AG09309 (cell line): Measurements from ENCODE around the gene HAGH.
A peak's percentile ranks its signal among the peaks of the same experiment; 100 is the strongest.
"Not testable (repeated sequence)": the region's sequence is repeated elsewhere in the genome, so short reads cannot be mapped to it uniquely, and the experiment has no call there.

Experiments used
- DNase-seq: peaks from one replicate; pipeline ENCODE4 v3.0.0-alpha.2; 2010; ENCODE audit warnings: low read depth
- H3K4me3 ChIP-seq: 2 replicates; pipeline ENCODE4 v1.5.1; 2011; ENCODE audit warnings: mild to moderate bottlenecking, low read depth, low read length, moderate library complexity; ENCODE audit not compliant: control insufficient read depth
- TF ChIP-seq, protein P1 (sequence below): IDR thresholded peaks from 2 replicates; pipeline ENCODE4 v1.5.1; 2011; ENCODE audit warnings: mild to moderate bottlenecking, low read depth, low read length, inconsistent platforms; ENCODE audit not compliant: insufficient read depth, control insufficient read depth; ENCODE audit errors: missing control alignments

HAGH gene

DNA sequence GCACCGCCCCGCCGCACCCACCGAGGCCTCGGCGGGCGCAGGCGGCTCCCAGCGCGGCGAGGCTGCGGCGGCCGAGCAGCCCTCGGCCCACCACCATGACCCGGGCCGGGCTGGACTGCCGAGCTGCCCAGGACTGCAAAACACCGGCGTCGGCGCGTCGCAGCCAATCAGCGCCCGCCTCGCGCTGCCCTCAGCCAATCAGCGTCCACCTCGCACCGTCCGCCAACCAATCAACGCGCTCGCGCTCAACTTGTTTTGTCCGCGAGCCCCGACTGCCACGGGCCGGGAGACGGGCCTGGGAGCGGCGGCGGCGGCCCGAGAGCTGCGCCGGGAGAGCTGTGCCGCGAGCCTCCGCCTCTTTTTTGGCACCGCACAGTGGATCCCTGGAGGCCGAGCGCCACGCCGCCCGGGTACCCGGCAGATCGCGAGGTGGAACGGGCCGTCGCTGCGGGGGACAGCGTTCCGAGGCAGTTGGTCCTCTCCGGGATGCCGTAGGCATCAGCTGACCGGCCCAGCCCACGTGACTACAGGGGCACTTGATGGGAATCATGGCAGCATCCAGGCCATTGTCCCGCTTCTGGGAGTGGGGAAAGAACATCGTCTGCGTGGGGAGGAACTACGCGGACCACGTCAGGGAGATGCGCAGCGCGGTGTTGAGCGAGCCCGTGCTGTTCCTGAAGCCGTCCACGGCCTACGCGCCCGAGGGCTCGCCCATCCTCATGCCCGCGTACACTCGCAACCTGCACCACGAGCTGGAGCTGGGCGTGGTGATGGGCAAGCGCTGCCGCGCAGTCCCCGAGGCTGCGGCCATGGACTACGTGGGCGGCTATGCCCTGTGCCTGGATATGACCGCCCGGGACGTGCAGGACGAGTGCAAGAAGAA is at the start of gene HAGH, which contains the start of gene FAHD1:
Gene HAGH, minus strand, starts transcription at position 135 of the 883 bp plus-strand sequence. Its CDS starts 38 bp downstream, at position 97.
Gene FAHD1, plus strand, starts transcription at position 516 of the 883 bp plus-strand sequence. Its CDS starts 33 bp downstream, at position 549.
- peak; percentile 86 for DNase-seq
- TF ChIP-seq, protein P1, sequence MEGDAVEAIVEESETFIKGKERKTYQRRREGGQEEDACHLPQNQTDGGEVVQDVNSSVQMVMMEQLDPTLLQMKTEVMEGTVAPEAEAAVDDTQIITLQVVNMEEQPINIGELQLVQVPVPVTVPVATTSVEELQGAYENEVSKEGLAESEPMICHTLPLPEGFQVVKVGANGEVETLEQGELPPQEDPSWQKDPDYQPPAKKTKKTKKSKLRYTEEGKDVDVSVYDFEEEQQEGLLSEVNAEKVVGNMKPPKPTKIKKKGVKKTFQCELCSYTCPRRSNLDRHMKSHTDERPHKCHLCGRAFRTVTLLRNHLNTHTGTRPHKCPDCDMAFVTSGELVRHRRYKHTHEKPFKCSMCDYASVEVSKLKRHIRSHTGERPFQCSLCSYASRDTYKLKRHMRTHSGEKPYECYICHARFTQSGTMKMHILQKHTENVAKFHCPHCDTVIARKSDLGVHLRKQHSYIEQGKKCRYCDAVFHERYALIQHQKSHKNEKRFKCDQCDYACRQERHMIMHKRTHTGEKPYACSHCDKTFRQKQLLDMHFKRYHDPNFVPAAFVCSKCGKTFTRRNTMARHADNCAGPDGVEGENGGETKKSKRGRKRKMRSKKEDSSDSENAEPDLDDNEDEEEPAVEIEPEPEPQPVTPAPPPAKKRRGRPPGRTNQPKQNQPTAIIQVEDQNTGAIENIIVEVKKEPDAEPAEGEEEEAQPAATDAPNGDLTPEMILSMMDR, result no peak
- H3K4me3 ChIP-seq, result peak within 1 kb of the TSS; percentile 78

DNA sequence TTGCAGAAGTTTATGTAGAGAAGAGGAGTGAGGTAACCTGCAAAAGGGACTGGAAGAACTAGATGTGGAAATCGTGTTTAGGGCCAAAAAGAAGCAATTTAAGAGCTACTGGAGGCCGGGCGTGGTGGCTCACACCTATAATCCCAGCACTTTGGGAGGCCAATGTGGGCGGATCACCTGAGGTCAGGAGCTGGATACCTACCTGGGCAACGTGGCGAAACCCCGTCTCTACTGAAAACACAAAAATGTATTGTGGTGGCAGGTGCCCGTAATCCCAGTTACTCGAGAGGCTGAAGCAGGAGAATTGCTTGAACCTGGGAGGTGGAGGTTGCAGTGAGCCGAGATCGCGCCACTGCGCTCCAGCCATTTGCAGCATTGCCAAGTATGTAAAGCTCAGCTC is 49.4 kb upstream of the HAGH start:
- DNase-seq, H3K4me3 ChIP-seq: not testable (repeated sequence)

DNA sequence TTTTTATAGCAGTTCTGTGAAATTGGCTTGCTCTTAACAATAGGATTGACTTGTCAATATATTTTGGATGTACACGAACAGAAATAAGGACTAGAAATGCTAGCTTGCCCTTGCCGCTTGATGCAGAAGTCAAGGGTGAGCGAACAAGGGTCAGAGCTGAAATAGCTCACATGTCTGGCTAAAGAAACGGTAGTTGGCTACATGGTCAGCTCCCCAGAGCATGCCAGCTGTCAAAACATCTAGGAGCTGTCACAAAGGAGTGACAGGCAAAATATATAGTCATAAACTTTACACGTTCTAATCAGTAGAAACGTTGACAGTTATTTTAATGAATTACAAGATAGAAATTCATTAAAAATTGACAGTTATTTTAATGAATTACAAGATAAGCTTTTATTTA is 48.2 kb upstream of the HAGH start:
- no peak for DNase-seq
- TF ChIP-seq, protein P1, result no peak
- no peak overlapping the region for H3K4me3 ChIP-seq

DNA sequence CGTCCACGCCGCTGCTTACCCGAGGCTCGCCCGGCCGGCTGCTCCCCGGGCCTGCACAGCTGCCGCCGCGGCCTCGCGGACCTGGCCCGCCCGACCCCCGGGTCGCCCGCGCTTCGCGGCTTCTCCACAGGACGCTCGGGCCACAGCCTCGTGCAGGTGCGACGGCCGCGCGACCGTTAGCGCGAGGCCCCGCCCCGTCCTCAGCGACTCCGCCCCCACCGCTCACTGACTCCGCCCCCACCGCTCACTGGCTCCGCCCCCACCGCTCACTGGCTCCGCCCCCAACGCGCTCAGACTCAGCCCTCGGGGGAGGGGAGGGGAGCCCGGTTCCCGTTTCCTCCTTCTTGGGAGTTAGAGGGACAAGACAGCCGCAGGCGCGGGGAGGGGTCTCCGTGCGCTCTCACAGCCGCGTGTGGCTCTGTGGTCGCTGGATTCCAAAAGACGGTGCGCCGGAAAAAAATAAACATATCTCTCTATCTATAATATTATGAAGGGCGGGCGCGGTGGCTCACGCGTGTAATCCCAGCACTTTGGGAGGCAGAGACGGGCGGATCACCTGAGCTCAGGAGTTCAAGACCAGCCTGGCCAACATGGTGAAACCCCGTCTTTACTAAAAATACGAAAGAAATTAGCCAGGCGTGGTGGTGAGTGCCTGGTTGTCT is 45.5 kb upstream of the HAGH start, which contains the start of gene MEIOB:
Gene MEIOB, minus strand, starts transcription at position 191 of the 662 bp plus-strand sequence. CDS start 3,989 bp downstream, outside the sequence.
- no peak for DNase-seq
- no peak within 1 kb of the TSS for H3K4me3 ChIP-seq
- TF ChIP-seq, protein P1, result no peak

DNA sequence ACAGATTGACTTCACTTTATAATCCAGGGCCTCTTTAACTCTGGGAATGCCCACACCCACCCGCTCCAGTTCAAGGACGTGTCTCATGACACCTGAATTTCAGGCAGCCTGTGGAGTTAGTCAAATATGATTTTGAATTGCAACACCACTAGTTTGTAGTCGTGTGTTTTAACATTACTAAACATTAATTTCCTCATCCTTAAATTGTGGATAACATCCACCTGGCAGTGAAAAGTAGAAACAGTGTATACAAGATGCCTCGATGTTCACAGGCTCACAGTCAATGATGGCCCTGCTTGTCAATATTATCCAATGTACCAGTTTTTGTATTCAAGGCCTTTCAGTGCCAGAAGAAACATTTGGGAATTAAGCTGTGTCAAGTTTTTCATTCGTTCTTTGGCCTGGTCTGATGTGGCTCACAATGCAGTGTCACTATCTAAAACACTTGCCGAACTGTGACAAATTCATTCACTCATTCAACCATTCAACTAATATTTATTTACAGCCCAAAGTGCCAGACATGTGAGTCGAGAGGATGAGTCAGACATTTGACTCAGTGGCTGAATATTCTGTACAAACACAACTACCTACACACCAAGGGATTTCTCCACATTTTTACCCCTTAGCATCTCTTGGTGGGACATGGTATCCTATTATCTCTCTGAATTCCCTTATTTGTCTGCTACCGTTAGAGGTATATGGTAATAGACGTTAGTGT is 43.9 kb upstream of the HAGH start:
- TF ChIP-seq, protein P1, result no peak
- H3K4me3 ChIP-seq, result no peak overlapping the region
- DNase-seq, result peak; percentile 2

DNA sequence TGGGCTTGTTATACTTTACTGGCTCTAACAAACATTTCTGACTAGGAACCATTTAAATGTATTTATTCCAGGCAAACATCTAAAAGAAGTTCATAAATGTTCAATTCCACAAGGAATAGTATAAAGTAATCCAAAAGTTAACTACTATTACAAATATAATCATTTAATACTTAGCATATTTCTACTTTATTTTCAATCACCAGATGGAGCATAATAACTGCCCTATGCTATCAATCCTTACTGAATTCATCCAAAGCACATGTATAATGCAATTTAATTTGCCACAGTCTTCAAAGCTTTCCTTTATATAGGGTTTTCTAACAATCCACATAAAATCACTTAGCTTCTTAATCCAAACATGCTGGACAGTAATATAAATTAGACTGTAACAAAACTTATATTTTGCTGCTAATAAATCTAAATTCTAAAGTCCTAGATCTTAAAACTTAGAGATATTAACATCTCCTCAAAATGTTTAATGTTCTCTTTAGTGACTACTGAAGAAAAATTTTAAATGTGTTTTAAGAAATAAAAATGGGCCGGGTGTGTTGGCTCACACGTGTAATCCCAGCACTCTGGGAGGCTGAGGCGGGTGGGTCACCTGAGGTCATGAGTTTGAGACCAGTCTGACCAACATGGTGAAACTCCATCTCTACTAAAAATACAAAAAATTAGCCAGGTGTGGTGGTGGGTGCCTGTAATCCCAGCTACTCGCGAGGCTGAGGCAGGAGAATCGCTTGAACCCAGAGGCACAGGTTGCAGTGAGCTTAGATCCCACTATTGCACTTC is 39.5 kb upstream of the HAGH start:
- no peak for DNase-seq
- H3K4me3 ChIP-seq, result no peak overlapping the region
- TF ChIP-seq, protein P1, result no peak
